GM21619 (cell line): ENCODE data around the gene WSB1.

Experiments used
- ATAC-seq: cut with Tn5 transposase; IDR thresholded peaks from one replicate; pipeline ENCODE4 v1.9.1; 2021; ENCODE audit not compliant: unreplicated experiment

WSB1 gene

GRCh38 chr17:27355419-27355818 lies 61.5 kb downstream of the WSB1 start:
- no peak for ATAC-seq

GRCh38 chr17:27356091-27356705 lies 62.3 kb downstream of the WSB1 start:
- ATAC-seq: no peak

GRCh38 chr17:27357236-27357635 lies 63.3 kb downstream of the WSB1 start:
- ATAC-seq: no peak

GRCh38 chr17:27360507-27360906 lies 66.6 kb downstream of the WSB1 start:
- no peak for ATAC-seq

GRCh38 chr17:27361695-27362094 lies 67.8 kb downstream of the WSB1 start:
- ATAC-seq: no peak

- ATAC-seq: no peak
Observed at GRCh38 chr17:27362503-27362902, 68.6 kb downstream of the WSB1 start.

GRCh38 chr17:27362909-27363308 lies 69.0 kb downstream of the WSB1 start:
- no peak for ATAC-seq

- no peak for ATAC-seq
Observed at GRCh38 chr17:27363326-27363725, 69.4 kb downstream of the WSB1 start.
